NOMO-1 (cell line): ENCODE data around the gene NDC1.

ENCODE experiments used
- DNase-seq, 2 experiments: peaks; one replicate each; lab custom pipeline; 2025; ENCODE audit not compliant: unreplicated experiment in 2 of 2; lab: John Stamatoyannopoulos, UW

NDC1 gene

GRCh38 chr1:53733975-53734649, 104.0 kb downstream of the NDC1 start:
- DNase-seq, result no peak

- DNase-seq, result no peak
Observed at GRCh38 chr1:53733447-53733931, 104.6 kb downstream of the NDC1 start.

DNA sequence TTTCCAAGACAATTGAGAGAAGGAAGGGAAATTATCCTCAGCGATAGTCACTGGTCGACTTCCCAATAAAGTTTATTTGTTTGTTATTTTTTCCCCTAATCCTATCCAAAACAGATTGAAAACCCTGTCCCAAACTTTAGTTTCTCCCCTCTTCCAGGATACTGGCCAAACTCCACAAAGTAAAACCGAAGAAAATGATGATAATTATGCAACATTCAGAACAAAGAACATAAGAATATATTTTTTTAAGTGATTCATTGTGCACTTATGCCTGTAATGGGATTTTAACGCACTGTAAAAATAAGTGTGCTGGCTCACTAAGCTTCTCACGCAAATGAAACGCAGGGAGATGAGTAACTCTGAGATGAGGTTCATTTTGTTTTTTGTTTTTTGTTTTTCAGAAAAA, 105.2 kb downstream of the NDC1 start:
- no peak for DNase-seq

GRCh38 chr1:53732409-53732808, 105.7 kb downstream of the NDC1 start:
- no peak for DNase-seq

DNA sequence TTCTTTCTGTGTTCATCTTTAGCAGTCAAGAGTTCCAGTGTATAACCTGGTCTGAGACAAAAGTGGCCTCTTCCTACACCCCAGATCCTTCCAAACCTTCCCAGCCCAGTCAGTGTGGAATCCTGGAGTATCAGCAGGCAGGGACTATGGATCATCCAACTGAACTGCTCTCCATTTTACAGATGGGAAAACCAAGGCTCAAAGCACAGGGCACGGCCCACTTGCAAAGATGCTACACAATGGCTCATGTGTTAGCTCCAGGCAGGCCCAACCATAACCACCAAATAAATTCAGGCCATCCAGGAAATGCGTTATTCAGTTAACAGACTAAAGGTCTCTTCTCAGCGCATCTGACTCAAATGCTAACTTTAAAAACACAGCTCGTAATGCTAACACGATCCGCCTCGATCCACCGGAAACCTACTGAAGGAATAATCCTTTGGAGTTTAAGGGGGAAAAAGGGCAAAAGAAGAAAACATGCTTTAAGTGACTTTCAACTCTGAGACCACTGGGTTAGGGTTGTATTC, 106.3 kb downstream of the NDC1 start:
- DNase-seq, result no peak

GRCh38 chr1:53731043-53731600, 107.0 kb downstream of the NDC1 start:
- no peak for DNase-seq

- DNase-seq, result no peak
Observed at GRCh38 chr1:53730224-53730865, 107.8 kb downstream of the NDC1 start.

DNA sequence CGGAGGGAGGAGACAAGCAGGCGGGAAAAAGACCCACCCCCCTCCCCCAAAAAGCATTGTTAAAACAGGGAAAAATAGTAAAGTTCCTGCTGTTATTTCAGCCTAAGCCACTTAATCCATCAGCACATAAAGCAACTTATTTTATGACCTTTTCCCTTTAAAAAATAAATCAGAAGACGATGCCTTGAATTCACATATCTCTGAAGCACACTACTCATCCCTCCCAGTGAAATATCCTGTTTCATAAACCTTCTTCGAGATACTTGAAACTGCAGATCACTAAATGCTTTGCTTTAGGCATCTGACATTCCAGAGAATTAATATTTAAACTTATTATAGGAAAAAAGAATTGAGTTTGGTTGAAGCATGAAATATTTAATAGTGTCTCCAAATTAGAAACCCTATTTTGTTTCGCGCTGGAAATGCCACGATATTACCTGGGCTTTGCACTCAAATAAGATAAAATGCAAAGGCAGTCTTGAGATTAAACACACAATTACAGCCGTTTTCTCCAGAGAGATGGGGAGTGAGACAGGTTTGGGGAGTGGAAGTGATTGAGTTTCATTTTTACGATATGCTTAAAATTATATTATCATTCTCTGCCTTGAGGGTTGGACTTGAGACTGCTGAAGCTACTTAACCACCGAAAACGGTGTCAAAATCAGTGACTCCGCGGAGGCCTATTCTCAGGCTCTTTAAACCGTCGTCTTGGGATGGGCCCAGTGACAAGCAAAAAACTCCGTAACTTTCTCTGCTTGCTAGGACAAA, 108.5 kb downstream of the NDC1 start:
- DNase-seq, result no peak

DNA sequence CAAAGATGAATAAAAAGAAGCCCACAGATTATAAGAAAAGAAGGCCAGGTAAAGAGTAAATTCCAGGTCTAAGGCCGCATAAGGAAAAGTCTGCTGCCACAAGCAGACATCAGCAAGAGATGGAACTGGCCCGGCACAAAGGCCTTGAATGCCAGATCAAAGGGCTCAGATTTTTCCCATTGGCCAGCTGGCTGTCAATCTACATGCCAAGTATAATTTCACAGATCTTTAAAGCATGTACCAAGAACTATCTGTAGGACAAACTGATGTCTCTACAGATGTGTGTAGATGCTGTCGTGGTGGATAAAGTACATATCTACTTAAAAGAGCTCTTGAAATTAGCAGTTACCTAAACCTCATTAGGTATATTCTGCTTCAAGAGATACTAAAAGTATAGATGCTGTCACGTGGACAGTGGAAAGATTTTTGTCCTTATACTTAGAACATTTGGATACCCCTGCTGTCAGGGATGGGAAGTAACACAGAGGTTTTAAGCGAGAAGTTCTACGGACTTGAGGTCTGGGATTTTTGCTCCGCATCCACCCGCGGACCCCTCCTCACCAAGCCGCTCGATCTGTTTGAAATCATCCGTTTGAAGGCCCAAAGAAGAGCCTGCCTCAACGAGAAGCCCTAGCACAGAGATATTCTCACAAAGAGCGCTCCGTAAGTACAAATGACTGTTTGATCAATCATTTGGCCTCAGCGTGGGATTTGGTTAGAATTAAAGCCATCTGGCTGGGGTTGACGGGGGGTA, 109.2 kb downstream of the NDC1 start:
- DNase-seq, result no peak

GRCh38 chr1:53728196-53728595, 109.9 kb downstream of the NDC1 start:
- DNase-seq, result no peak

DNA sequence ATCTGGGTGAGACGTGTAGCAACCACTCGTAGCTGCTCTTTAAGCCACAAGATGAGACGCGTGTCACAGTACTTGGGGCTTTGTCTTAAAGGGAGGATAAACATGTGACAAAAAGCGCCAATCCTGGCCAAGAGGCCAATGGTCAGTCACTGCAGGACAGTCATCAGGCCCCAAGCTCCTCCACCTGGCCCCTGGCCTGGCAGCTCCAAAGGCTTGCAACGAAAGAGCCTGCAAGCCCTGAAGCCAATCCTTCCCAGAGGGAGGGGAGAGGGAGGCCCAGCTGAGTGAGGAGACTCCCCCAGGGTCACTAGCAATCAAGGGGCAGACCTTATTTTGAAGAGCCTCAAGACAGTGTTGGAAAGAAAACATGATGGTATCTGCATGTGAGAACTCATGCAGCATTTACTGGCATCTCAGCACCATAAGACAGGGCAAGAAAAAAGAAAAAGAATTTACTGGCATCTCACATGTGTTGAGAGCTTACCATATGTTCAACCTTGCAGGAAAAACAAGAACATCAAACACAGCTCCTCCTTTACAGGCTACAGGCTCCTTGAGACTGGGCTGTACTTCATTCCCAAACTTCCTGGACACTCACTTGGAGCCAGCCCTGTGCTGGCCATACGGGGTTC, 110.5 kb downstream of the NDC1 start:
- no peak for DNase-seq

DNA sequence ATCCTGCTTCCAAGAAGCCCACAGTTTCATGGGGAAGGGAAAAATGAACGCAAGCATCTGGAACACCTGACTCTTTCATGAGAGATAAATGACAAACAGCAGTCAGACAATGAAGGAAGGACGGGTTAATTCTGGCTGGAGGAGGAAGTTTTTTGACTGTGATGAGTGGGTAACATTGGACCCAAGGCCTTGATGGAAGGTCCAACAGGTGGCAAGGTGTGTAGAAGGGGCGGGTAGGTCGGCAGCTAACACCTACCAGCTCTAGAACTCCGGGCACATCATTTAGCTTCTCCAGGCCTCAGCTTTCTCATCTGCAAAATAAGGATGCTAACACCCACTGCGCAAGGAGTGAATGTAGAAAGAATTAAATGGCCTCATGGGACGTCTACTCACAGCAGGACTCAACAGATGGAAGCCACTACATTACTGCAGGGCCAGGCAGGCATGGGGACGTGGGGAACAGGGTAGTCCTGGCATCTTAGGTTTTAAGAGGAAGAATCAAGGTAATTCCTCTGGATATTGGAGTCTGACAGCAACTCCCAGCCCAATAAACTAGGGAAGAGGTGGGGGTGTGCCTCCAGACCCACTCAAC, 112.0 kb downstream of the NDC1 start:
- DNase-seq, result no peak

DNA sequence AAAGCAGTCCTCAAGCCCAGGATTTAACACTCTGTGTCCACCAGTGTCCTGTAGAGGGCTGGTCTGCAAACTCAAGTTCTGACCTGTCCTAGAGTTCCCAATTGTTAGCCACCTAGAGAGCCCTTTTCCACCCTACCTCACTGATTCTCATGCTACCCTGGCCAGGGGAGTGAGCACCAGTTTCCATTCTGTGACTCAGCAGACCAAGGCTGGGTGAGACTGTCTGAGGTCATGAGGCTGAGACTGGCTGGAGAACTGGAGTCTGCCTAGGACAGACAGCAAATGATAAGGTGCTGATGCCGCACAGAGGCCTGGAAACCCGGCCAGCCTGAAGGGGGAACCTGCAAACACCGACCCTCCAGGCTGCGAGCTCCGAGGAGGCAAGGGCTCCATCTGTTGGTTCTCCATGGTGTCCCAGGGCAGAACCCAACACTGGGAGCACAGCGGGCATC, 112.8 kb downstream of the NDC1 start:
- DNase-seq, result no peak

- DNase-seq, result no peak
Observed at GRCh38 chr1:53722025-53722424, 116.1 kb downstream of the NDC1 start.

- DNase-seq, result no peak
Observed at GRCh38 chr1:53721088-53721487, 117.0 kb downstream of the NDC1 start.

DNA sequence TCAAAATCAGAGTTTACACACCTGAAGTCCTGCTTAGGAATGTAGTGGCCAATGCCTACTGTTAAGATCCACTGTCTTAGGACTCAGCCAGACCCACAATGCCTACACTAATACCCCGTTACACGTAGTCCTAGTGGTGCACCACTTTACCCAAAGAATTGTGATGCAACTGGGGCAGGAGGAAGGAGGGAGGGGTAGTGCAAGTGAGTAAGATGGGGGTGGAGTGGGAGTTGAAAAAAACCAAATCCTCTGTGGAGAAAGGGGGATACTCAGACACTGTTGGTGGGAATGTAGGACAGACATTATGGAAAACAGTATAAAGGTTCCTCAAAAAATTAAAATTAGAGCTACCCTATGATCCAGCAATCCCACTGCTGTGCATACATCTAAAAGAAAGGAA, 118.6 kb downstream of the NDC1 start:
- DNase-seq, result no peak

DNA sequence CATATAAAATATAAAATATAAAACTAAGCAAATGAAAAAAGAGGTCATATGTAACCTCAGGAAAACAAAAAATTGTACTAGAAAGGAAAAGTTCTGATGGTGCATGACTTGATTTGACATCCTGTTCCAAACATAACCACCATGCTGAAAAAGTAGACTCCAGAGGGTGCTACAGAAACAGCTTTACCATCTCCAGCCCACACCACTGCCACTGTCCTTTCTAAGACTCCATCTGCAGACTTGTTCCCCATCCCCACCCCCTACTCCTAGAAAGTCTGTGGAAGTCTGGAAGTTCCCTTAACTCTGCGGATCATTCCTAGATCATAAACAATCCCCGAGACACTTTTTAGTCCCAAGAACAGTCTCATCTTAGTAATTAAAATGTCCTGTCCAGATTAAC, 119.7 kb downstream of the NDC1 start:
- DNase-seq, result no peak

GRCh38 chr1:53717025-53717804, 120.9 kb downstream of the NDC1 start:
- DNase-seq, result no peak

DNA sequence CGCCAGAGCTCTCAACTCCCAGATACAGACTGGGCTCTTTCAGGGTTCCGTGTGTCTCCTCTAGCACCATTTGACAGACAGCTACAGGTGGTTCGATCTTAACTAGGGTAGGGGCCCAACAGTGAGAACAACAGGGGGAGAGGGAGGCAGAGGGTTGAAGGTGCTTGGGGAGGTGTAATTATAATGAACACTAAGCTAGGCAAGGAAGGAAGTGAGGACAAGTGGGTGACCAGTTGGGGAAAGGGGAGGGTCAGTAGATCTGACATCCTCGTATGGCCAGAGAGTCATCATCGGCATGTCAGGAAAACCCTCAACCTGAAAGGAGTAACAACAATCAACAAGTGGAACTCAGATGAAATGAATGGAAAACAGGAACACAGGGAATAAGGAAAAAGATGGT, 121.9 kb downstream of the NDC1 start:
- no peak for DNase-seq
